ENCODE results near the gene BMP3.
A peak's percentile ranks its signal among the peaks of the same experiment; 100 is the strongest.

BMP3 gene

DNA sequence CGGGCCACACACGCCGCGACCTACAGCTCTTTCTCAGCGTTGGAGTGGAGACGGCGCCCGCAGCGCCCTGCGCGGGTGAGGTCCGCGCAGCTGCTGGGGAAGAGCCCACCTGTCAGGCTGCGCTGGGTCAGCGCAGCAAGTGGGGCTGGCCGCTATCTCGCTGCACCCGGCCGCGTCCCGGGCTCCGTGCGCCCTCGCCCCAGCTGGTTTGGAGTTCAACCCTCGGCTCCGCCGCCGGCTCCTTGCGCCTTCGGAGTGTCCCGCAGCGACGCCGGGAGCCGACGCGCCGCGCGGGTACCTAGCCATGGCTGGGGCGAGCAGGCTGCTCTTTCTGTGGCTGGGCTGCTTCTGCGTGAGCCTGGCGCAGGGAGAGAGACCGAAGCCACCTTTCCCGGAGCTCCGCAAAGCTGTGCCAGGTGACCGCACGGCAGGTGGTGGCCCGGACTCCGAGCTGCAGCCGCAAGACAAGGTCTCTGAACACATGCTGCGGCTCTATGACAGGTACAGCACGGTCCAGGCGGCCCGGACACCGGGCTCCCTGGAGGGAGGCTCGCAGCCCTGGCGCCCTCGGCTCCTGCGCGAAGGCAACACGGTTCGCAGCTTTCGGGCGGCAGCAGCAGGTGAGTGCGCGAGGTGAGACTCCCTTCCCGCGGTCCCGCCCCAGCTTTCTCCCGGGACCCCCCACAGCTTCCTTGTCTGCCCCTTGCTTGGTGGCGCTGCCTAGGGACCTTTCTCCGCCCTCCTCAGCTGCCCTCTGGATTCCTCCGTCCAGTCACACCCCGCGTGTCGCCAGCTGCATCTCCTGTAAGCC, 678 bp downstream of the BMP3 start:
- DNase-seq (ENCODE audit: low spot score): no peak
- Histone ChIP-seq H3K27ac (no peak overlapping the region), H3K4me3 (peak overlapping the region; percentile 62)
- TF ChIP-seq, protein P1, sequence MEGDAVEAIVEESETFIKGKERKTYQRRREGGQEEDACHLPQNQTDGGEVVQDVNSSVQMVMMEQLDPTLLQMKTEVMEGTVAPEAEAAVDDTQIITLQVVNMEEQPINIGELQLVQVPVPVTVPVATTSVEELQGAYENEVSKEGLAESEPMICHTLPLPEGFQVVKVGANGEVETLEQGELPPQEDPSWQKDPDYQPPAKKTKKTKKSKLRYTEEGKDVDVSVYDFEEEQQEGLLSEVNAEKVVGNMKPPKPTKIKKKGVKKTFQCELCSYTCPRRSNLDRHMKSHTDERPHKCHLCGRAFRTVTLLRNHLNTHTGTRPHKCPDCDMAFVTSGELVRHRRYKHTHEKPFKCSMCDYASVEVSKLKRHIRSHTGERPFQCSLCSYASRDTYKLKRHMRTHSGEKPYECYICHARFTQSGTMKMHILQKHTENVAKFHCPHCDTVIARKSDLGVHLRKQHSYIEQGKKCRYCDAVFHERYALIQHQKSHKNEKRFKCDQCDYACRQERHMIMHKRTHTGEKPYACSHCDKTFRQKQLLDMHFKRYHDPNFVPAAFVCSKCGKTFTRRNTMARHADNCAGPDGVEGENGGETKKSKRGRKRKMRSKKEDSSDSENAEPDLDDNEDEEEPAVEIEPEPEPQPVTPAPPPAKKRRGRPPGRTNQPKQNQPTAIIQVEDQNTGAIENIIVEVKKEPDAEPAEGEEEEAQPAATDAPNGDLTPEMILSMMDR (IDR thresholded peaks at IDR 0.05): no peak

- TF ChIP-seq, protein P1 (IDR thresholded peaks at IDR 0.05): no peak
- H3K27ac ChIP-seq: no peak overlapping the region
- DNase-seq (ENCODE audit: low spot score): no peak
- H3K4me3 ChIP-seq: peak overlapping the region; percentile 62
Measured at GRCh38 chr4:81031796-81032551, 1.5 kb downstream of the BMP3 start.

- no peak overlapping the region for H3K4me3 ChIP-seq
- no peak overlapping the region for H3K27ac ChIP-seq
- no peak for DNase-seq (ENCODE audit: low spot score)
- TF ChIP-seq, protein P1 (IDR thresholded peaks at IDR 0.05): no peak
Measured at GRCh38 chr4:81032771-81033684, 2.5 kb downstream of the BMP3 start.

GRCh38 chr4:81038636-81039350, 8.3 kb downstream of the BMP3 start:
- Histone ChIP-seq H3K4me3 (no peak overlapping the region), H3K27ac (no peak overlapping the region)
- DNase-seq (ENCODE audit: low spot score): no peak
- TF ChIP-seq, protein P1 (IDR thresholded peaks at IDR 0.05): no peak

- H3K27ac ChIP-seq: no peak overlapping the region
Measured at GRCh38 chr4:81039351-81039972, 9.0 kb downstream of the BMP3 start.

More at GRCh38 chr4:81039351-81039972, 9.0 kb downstream of the BMP3 start:
- TF ChIP-seq, protein P1 (IDR thresholded peaks at IDR 0.05): no peak
- no peak overlapping the region for H3K4me3 ChIP-seq
- DNase-seq (ENCODE audit: low spot score): no peak

Measured in coronary artery (tissue), 2 donors.